HG02938 (cell line): ENCODE results near the gene ATP2A1.
"Not testable (repeated sequence)": the region's sequence is repeated elsewhere in the genome, so short reads cannot be mapped to it uniquely, and the experiment has no call there.

ENCODE experiments used
- ATAC-seq: cut with Tn5 transposase; IDR thresholded peaks from one replicate; pipeline ENCODE4 v1.9.1; 2021; ENCODE audit warnings: mild to moderate bottlenecking, moderate library complexity; ENCODE audit not compliant: unreplicated experiment

The ATP2A1 gene

GRCh38 chr16:28932339-28933141 is 54.3 kb downstream of the ATP2A1 start:
- no peak for ATAC-seq

DNA sequence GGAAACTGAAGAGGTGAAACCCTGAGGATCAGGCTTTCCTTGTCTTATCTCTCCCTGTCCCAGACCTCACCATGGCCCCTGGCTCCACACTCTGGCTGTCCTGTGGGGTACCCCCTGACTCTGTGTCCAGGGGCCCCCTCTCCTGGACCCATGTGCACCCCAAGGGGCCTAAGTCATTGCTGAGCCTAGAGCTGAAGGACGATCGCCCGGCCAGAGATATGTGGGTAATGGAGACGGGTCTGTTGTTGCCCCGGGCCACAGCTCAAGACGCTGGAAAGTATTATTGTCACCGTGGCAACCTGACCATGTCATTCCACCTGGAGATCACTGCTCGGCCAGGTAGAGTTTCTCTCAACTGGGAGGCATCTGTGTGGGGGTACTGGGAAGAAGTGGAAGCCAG is 54.9 kb downstream of the ATP2A1 start:
- ATAC-seq = no peak

DNA sequence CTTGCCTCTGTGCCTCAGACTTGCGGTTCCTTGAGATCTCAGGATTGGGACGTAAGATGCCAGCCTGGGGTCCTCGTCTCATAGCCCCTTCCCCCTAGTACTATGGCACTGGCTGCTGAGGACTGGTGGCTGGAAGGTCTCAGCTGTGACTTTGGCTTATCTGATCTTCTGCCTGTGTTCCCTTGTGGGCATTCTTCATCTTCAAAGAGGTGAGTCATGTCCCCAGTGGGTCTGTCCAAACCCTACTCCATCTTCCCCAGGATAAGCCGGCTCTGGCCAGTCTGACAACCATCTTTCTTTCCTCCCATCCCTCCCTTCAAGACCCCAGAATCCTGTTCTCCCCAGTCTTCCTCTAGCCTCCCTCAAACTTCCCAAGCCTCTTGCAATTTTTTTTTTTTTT is 57.1 kb downstream of the ATP2A1 start:
- no peak for ATAC-seq

GRCh38 chr16:28935924-28936783 is 57.9 kb downstream of the ATP2A1 start:
- peak; percentile 74 for ATAC-seq

DNA sequence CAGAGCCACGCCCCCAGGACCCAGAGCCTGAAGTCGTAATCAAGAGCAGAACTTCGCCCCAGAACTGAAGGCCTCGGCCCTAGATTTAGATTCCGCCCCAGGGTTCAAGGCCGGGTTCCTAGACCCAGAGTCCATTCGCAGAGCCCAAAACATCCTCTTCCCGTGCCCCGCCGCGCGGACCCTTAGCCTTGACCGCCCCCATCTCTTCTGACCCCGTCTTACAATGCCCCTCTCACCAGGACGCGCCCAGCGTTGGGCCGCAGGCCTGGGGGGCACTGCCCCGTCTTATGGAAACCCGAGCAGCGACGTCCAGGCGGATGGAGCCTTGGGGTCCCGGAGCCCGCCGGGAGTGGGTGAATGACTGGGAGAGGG is 58.5 kb downstream of the ATP2A1 start:
- no peak for ATAC-seq

GRCh38 chr16:28937222-28937876 is 59.1 kb downstream of the ATP2A1 start:
- ATAC-seq = no peak

DNA sequence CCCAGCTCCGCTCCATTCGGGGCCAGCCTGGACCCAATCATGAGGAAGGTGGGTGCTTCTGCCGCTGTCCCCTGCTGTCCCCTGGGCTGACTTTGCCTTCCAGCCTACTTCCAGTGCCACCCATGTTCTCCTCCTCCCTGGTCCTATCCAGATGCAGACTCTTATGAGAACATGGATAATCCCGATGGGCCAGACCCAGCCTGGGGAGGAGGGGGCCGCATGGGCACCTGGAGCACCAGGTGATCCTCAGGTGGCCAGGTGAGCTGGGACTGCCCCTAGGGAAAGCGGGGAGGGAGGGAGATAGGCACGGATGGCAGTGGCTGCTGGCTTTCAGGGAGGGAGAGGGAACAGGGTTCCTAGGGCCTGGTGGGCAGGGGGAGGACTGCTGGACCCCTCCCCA is 60.4 kb downstream of the ATP2A1 start:
- ATAC-seq = no peak

DNA sequence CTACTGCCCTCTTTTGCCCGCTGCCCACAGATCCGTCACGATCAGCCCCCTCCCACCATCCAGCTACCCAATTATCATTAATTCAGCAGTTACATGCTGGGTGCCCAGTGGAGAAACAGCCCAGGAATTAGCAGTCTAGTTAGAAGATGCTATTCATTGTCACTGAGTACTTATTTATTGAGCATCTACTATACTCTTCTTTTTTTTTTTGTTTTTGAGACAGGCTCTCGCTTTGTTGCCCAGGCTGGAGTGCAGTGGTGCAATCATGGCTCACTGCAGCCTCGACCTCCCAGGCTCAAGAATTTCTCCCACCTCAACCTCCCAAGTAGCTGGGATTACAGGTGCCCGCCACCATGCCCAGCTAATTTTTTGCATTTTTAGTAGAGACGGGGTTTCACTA is 61.5 kb downstream of the ATP2A1 start:
- ATAC-seq = not testable (repeated sequence)

- no peak for ATAC-seq
Measured at GRCh38 chr16:28943281-28943680, 65.0 kb downstream of the ATP2A1 start.

GRCh38 chr16:28946681-28947080 is 68.4 kb downstream of the ATP2A1 start:
- ATAC-seq = no peak

DNA sequence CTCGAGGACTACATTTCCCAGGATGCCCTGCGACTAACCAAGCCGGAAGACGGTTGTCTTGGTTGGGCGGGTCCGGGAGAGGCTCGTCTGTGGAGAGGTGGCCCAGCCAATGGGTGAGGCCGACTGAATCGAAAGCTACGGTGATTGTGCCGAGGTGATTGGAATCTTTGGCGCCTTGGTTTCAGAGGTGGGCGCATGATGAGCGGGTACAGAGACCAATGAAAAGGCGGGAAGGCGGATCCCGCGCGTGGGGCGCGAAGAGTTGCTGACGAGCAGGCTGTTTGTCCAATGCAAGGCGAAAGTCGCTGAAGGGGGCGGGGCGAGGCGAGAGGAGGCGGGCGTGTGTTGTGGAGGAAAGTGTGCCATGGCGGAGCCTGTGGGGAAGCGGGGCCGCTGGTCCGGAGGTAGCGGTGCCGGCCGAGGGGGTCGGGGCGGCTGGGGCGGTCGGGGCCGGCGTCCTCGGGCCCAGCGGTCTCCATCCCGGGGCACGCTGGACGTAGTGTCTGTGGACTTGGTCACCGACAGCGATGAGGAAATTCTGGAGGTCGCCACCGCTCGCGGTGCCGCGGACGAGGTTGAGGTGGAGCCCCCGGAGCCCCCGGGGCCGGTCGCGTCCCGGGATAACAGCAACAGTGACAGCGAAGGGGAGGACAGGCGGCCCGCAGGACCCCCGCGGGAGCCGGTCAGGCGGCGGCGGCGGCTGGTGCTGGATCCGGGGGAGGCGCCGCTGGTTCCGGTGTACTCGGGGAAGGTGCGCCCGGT is 72.5 kb downstream of the ATP2A1 start, which contains the start of gene NFATC2IP:
NFATC2IP (plus strand) TSS at position 290 of the 762 bp plus-strand sequence; CDS start at position 365, 75 bp downstream.
- peak; percentile 91 for ATAC-seq

GRCh38 chr16:28951410-28951943 is 73.2 kb downstream of the ATP2A1 start:
- ATAC-seq = no peak
